ENCODE results near the gene INTS7. TPM values are rescaled to one million over a fixed set of nuclear protein-coding genes. Genes with fewer than 3 reads are reported as not detected.
A peak's percentile ranks its signal among the peaks of the same experiment; 100 is the strongest.

The INTS7 gene
- total and polyA plus RNA-seq, 9 of the 15 experiments (the other 6 are each of a cell fraction or from before 2014, with no cell fraction given), result 27.3 to 68.4 (median 40.4) TPM

GRCh38 chr1:212042436-212042835 lies 7.1 kb upstream of the INTS7 start (continued):
- no peak for TF ChIP-seq HOMEZ (CRISPR knock-in tag; IDR thresholded peaks at IDR 0.05)
- no peak for TF ChIP-seq KLF6 (CRISPR knock-in tag; IDR thresholded peaks at IDR 0.05; ENCODE audit: borderline replicate concordance)
- TF ChIP-seq ADNP (tag; IDR thresholded peaks at IDR 0.05), result no peak
- TF ChIP-seq FOXA3 (CRISPR knock-in tag; conservative IDR thresholded peaks at IDR 0.05 in 1 of 2, IDR thresholded peaks at IDR 0.05 in 1 of 2), result no peak
- TF ChIP-seq PHF8 (IDR thresholded peaks at IDR 0.05; ENCODE audit: borderline replicate concordance, low read length), result no peak
- no peak for TF ChIP-seq DMBX1 (CRISPR knock-in tag; IDR thresholded peaks at IDR 0.05; ENCODE audit: borderline replicate concordance)

- Histone ChIP-seq H3K4me3 (no peak overlapping the region), H3K4me1 (replicated peaks in 1 of 2; ENCODE audit: control insufficient read depth in 2 of 2, insufficient read depth in 2 of 2, low read length in 2 of 2) (peaks cover 0 to 10% of the 10 kb centered on the region in 2 experiments; a peak in 2 of 5 replicates), H3K79me2 (ENCODE audit: control insufficient read depth, insufficient read depth, low read length) (peaks cover 97% of the 10 kb centered on the region), H2AFZ (ENCODE audit: low read depth, low read length) (no peak overlapping the region), H3K9ac (ENCODE audit: insufficient read depth in 1 of 2, low read depth in 2 of 2, low read length in 2 of 2) (no peak overlapping the region), H3K4me2 (ENCODE audit: insufficient read depth, low read length) (no peak overlapping the region), H3K27ac (ENCODE audit: extremely low read depth, low read depth, low read length) (no peak overlapping the region), H3K27me3 (ENCODE audit: control insufficient read depth in 2 of 2, insufficient read depth in 2 of 2, low read length in 2 of 2) (no peaks in the 10 kb centered on the region), H3K9me3 (replicated peaks; ENCODE audit: control insufficient read depth, insufficient read depth, low read depth, low read length) (peaks cover 9% of the 10 kb centered on the region; the same call in 1 of the 2 replicates), H4K20me1 (replicated peaks; ENCODE audit: control insufficient read depth, insufficient read depth, low read length) (peaks cover 7% of the 10 kb centered on the region), H3K36me3 (ENCODE audit: control insufficient read depth, insufficient read depth, low read length) (peaks cover 83% of the 10 kb centered on the region), H3K9me1 (ENCODE audit: control insufficient read depth, insufficient read depth, low read length) (no peaks in the 10 kb centered on the region)
- POLR2A ChIA-PET, result interaction anchor here (0.5 to 1.3 kb wide), 5 partner anchors 9 to 356 kb away, joined by 3 to 5 read pairs (median 3); no protein-coding TSS in a partner anchor
- intact Hi-C loops (cut with micrococcal nuclease), result no loop called here
- DNase-seq (ENCODE audit: extremely low read depth in 1 of 4, low spot score in 3 of 4) (no peak), FAIRE-seq (no peak), ATAC-seq (no peak)
- no TSS peak for BruUV-seq (replicated peaks)
- 96% methylated on average over 5 of the region's 5 CpGs for WGBS (ENCODE audit: insufficient coverage, low coverage, missing lambda C conversion rate)
- in situ Hi-C loops (cut with MboI), result loop anchor here (25.0 kb wide), 1 partner anchor 354 kb away; the partner anchor contains the start of gene NEK2
- CTCF ChIA-PET (ENCODE audit: low intra/inter-chr PET ratio), result no interaction called here
- TF ChIP-seq ZBTB8A (IDR thresholded peaks at IDR 0.05; ENCODE audit: partially characterized antibody), result no peak
- no peak for TF ChIP-seq PPARD (CRISPR knock-in tag; IDR thresholded peaks at IDR 0.05)
- TF ChIP-seq, protein P1, sequence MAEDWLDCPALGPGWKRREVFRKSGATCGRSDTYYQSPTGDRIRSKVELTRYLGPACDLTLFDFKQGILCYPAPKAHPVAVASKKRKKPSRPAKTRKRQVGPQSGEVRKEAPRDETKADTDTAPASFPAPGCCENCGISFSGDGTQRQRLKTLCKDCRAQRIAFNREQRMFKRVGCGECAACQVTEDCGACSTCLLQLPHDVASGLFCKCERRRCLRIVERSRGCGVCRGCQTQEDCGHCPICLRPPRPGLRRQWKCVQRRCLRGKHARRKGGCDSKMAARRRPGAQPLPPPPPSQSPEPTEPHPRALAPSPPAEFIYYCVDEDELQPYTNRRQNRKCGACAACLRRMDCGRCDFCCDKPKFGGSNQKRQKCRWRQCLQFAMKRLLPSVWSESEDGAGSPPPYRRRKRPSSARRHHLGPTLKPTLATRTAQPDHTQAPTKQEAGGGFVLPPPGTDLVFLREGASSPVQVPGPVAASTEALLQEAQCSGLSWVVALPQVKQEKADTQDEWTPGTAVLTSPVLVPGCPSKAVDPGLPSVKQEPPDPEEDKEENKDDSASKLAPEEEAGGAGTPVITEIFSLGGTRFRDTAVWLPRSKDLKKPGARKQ (CRISPR knock-in tag; IDR thresholded peaks at IDR 0.05), result no peak
- TF ChIP-seq, protein P2, sequence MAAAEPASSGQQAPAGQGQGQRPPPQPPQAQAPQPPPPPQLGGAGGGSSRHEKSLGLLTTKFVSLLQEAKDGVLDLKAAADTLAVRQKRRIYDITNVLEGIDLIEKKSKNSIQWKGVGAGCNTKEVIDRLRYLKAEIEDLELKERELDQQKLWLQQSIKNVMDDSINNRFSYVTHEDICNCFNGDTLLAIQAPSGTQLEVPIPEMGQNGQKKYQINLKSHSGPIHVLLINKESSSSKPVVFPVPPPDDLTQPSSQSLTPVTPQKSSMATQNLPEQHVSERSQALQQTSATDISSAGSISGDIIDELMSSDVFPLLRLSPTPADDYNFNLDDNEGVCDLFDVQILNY (CRISPR knock-in tag; IDR thresholded peaks at IDR 0.05), result peak; percentile 74; the same call in 1 of the 2 replicates
- no peak for TF ChIP-seq MED1 (CRISPR knock-in tag; IDR thresholded peaks at IDR 0.05; ENCODE audit: borderline replicate concordance)
- no peak for TF ChIP-seq U2AF1 (optimal IDR thresholded peaks at IDR 0.05; ENCODE audit: low read depth, low read length)
- TF ChIP-seq RBFOX2 (IDR thresholded peaks at IDR 0.05; ENCODE audit: low read depth, low read length), result 0 out of 2 replicates have a peak, but pooled peaks have one; percentile 26
- no peak for TF ChIP-seq EHMT2 (IDR thresholded peaks at IDR 0.05)
- no peak for TF ChIP-seq TARDBP (IDR thresholded peaks at IDR 0.05)
Observed at GRCh38 chr1:212040629-212041412, 5.5 kb upstream of the INTS7 start.

All from K562 (cell line).